Activated naive CD4-positive, alpha-beta T cell treated with anti-CD3 and anti-CD28 coated beads for 36 hours (primary cell): ENCODE data around the gene RERE. TPM values are rescaled to one million over a fixed set of nuclear protein-coding genes. Genes with fewer than 3 reads are reported as not detected.

Experiments used
- CTCF ChIA-PET: fragments of 350-600 bp; sonication (Branson Sonifier 250); formaldehyde crosslinking; loops from one replicate; lab custom pipeline; 2021; ENCODE audit warnings: antibody characterized with exemption; lab: Charles Lee
- DNase-seq: peaks from one replicate; pipeline ENCODE4 v3.0.0-alpha.2; 2020
- H3K27ac Mint-ChIP-seq: one replicate; pipeline ENCODE4 v1.8.0; 2021; ENCODE audit warnings: mild to moderate bottlenecking, mixed read lengths
- H3K27me3 Mint-ChIP-seq: one replicate; pipeline ENCODE4 v1.8.0; 2021; ENCODE audit warnings: low read depth, mixed read lengths
- H3K36me3 Mint-ChIP-seq: one replicate; pipeline ENCODE4 v1.8.0; 2021; ENCODE audit warnings: low read depth, mixed read lengths
- H3K4me1 Mint-ChIP-seq: one replicate; pipeline ENCODE4 v1.8.0; 2021; ENCODE audit warnings: low read depth, mixed read lengths
- H3K4me3 Mint-ChIP-seq: one replicate; pipeline ENCODE4 v1.8.0; 2021; ENCODE audit warnings: mild to moderate bottlenecking, moderate library complexity, mixed read lengths
- H3K9me3 Mint-ChIP-seq: one replicate; pipeline ENCODE4 v1.8.0; 2021; ENCODE audit warnings: mixed read lengths
- intact Hi-C: fragments of 100-400 bp; cut with micrococcal nuclease; formaldehyde crosslinking; loops from one replicate; pipeline ENCODE4 v1.15.1; 2023
- total RNA-seq, 2 experiments: library from RNA; stranded (reverse); gene quantifications; one replicate each; pipeline ENCODE4 v1.2.3, GENCODE V29; 2021

The RERE gene
- total RNA-seq, 2 experiments from 2014 or later: 46.4 to 47.6 TPM

DNA sequence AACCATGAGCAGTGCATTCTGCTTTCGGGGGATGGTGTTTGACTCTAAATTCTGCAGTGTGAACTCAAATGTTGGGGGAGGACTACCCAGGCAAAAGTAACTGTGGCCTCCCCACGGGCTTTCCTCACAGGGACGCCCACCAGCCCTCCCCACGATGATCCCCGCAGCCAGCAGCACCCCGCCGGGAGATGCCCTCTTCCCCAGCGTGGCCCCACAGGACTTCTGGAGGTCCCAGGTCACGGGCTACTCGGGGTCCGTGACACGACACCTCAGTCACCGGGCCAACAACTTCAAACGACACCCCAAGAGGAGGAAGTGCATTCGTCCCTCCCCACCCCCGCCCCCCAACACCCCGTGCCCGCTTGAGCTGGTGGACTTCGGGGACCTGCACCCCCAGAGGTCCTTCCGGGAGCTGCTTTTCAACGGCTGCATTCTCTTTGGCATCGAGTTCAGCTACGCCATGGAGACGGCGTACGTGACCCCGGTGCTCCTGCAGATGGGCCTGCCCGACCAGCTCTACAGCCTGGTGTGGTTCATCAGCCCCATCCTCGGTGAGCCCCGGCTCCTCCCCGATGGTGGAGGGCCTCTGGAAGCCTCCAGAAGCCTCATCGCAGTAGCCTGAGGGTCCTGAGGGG, 493.1 kb downstream of the RERE start:
- H3K9me3 Mint-ChIP-seq: no peaks in the 10 kb centered on the region
- no peak overlapping the region for H3K27ac Mint-ChIP-seq
- DNase-seq: no peak
- no peaks in the 10 kb centered on the region for H3K27me3 Mint-ChIP-seq
- no peaks in the 10 kb centered on the region for H3K4me1 Mint-ChIP-seq
- H3K4me3 Mint-ChIP-seq: no peak overlapping the region
- intact Hi-C loops: no loop called here
- H3K36me3 Mint-ChIP-seq: no peaks in the 10 kb centered on the region
- CTCF ChIA-PET: interaction anchor here (1.2 kb wide), 1 partner anchor 309 kb away, joined by 3 read pairs; no protein-coding TSS in a partner anchor

DNA sequence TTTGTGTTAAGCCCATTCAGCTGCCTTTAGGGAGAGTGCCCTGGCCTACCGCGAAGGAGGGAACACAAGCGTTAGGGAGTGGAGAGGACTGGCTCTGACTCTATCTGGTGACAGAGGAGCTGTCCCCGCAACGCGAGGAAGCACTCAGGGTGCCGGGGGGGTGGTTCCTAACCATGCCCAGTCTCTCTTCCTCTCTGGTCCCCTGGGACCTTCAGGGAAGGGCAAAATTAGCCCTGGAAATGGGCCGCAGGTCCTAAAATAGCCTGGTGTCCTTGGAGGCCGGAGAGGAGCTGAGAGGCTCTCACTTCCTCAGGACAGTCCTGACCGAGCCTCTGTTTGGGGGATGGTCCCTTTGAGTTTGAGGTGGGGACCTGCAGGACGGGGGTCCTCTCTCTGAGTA, 493.7 kb downstream of the RERE start:
- intact Hi-C loops: no loop called here
- Mint-ChIP-seq H3K27ac (no peak overlapping the region), H3K4me1 (peaks cover 2% of the 10 kb centered on the region), H3K36me3 (no peaks in the 10 kb centered on the region), H3K4me3 (no peak overlapping the region), H3K9me3 (no peaks in the 10 kb centered on the region), H3K27me3 (no peaks in the 10 kb centered on the region)
- CTCF ChIA-PET: no interaction called here
- DNase-seq: no peak

DNA sequence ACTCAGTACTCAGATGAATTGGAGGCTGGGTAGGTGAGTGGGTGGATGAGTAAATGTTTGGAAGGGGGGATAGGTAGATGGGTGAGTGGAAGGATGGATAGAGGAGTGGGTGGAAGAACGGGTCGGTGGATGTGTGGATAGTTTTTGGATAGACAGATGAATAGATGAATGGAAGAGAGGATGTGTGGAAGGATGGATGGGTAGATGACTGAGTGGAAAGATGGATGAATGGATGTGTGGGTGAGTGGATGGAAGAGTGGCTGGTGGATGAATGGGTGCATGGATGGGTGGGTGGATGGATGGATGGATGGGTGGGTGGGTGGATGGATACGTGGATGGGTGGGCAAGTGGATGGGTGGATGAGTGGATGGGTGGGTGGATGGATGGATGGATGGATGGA, 495.8 kb downstream of the RERE start:
- H3K27ac Mint-ChIP-seq: no peak overlapping the region
- H3K4me1 Mint-ChIP-seq: peaks cover 6% of the 10 kb centered on the region
- no peaks in the 10 kb centered on the region for H3K27me3 Mint-ChIP-seq
- H3K4me3 Mint-ChIP-seq: no peak overlapping the region
- CTCF ChIA-PET: no interaction called here
- no peak for DNase-seq
- no peaks in the 10 kb centered on the region for H3K9me3 Mint-ChIP-seq
- intact Hi-C loops: no loop called here
- no peaks in the 10 kb centered on the region for H3K36me3 Mint-ChIP-seq

DNA sequence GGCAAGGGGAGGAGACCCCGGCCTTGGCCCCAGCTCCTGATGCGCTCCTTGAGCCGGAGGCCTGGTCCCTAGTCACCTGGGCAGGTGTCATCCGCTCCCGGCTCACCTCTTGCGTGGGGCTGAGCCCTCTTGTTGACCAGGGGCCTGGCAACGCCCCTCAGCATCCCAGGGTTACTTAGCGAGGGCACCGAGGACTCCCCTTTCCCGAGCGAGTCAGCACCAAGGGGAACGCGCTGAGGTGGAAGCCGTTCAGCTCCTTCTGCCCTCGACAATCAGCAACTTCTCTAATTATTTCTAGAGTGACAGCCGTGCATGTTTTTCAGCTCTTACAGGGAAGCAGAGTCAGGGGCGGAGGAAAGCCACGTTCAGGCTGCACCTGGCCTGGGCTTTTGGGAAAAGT, 499.0 kb downstream of the RERE start:
- CTCF ChIA-PET: interaction anchor here (0.6 to 1.9 kb wide), 4 partner anchors 11 to 303 kb away, joined by 3 to 7 read pairs (median 4); no protein-coding TSS in a partner anchor
- no peak overlapping the region for H3K27ac Mint-ChIP-seq
- peak overlapping the region; percentile 61 for H3K4me3 Mint-ChIP-seq
- H3K4me1 Mint-ChIP-seq: peaks cover 9% of the 10 kb centered on the region
- intact Hi-C loops: loop anchor here (1.0 kb wide), 1 partner anchor 292 kb away; the partner anchor contains the start of gene ERRFI1
- H3K36me3 Mint-ChIP-seq: no peaks in the 10 kb centered on the region
- H3K9me3 Mint-ChIP-seq: no peaks in the 10 kb centered on the region
- H3K27me3 Mint-ChIP-seq: peaks cover 15% of the 10 kb centered on the region
- DNase-seq: peak; percentile 17

DNA sequence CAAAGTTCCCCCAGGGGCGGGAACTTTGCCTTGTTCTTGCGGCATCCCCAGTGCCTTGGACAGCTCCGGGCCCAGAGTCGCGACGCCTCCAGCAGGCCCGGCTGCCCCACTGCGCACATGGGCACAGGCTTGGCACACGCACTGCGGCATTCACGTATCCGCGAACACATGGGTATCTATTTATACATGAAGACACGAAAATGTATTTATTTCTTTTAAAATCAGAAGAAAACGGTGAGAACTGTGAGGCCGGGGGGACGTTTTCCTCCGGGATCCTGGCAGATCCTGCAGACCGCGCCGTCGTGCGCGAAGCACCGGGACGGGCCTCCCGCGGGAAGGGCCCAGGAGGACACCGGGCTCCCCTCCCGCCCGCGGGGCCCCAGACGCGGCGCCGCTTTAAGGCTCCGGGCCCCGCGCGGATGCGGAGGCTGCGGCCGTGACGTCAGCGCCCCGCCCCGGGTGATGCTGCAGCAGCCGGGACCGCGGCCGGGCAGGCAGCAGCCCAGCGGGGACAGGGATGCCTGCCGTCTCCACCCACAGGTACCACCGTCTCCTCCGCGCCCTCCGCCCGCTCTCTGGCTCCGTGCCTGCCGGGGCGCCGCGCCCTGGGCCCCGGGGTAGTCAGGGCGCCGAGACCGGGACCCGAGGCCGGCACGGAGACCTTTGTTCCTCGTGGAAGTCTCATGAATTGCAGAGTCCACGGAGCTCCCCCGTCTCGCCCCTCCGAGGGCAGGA, 499.6 kb downstream of the RERE start, which contains the start of gene SLC45A1:
Gene SLC45A1, plus strand, starts transcription at position 468 of the 735 bp plus-strand sequence. CDS start 6,216 bp downstream, outside the sequence.
- peak; percentile 80 for DNase-seq
- intact Hi-C loops: loop anchor here (1.0 kb wide), 1 partner anchor 292 kb away; the partner anchor contains the start of gene ERRFI1
- Mint-ChIP-seq H3K9me3 (no peaks in the 10 kb centered on the region), H3K27me3 (peaks cover 15% of the 10 kb centered on the region), H3K4me1 (peaks cover 9% of the 10 kb centered on the region), H3K4me3 (peak within 1 kb of the TSS; percentile 67), H3K36me3 (no peaks in the 10 kb centered on the region), H3K27ac (no peak within 1 kb of the TSS)
- CTCF ChIA-PET: interaction anchor here (1.8 to 5.5 kb wide), 3 partner anchors 32 to 303 kb away, joined by 4 to 54 read pairs (median 7); no protein-coding TSS in a partner anchor

DNA sequence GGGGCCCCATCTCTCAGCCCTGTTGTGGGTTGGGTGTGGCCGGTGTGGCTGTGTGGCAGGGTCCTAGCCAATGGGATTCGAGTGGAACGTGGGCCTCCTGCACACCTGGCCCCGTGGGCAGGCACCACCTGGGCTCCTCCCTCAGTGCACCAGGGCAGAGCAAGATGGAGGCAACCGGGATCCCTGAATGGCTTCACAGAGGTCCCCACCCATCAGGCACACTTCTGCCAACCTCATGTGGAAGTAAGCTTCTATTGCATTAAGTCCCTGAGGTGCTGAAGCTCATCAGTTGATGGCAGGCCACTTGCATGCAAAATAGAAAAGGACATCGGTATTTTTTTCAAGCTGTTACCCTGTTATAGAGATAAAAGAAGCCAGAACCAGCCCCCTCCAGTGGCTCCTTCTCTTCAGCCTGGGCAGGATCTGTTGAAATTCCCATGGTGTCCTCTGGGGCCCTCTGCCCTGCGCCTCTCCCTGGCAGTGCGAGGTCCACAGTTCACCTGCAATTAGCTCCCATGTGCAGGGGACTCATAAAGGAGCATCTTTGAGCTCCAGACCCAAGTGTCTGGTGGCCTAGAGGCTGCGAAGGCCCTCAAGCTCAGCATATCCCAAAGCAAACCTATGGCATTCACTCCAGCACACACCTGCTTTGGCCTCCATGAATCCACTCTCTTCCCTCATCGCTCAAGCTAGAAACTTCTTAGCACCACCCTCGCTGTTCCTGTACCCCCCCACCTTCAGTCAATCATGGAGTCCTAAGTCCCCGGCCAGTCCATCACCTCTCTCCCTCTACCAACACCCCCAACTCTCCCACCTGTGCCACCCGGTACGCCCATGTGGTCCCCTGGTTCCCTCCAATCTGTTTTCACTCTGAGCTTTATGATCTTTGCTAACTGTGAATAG, 501.6 kb downstream of the RERE start:
- H3K27me3 Mint-ChIP-seq: peaks cover 15% of the 10 kb centered on the region

DNA sequence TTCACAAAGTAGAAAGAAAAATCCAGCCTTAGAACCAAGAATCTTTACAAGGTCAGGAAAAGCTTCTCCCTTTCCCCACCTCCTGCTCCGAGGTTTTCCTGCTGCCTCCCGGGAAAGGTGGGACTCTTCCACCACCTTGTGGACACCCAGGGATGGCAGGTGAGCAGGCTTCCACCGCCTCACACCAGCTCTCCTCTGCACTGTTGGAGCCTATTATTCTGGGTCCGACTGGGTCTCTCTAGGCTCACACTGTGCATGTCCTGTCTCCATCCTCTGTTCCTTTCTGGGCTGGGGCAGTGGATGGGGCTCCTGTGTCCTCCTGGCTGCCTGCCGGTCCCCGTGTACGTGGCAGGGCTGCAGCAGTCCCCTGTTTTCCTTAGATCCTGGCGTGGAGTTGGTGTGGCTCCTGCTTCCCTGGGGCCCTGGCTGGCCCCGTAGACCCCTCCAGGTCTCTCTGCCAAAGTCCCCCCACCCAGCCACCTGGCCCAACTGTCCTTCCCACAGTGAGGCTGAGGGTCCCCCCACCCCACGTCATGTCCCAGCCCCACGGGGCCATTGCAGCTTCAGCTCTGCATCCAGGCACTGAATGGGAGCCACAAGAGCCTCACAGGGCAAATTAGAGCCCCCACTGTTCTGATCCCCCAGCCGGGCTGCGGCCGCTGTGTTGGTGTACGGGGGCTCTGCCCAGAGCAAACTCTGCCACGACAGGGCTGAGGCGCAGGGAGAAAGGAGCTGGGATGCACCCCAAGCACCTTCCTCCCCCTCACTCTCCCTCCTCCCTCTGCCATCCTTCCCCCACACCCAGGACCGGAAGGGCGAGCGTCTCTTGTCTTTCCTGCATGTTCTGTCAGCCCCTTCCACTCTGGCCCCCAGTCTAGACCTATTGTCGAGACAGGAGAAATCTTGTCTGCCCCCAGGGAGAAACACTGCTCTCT, 502.8 kb downstream of the RERE start:
- no peak overlapping the region for H3K4me3 Mint-ChIP-seq
- peaks cover 9% of the 10 kb centered on the region for H3K4me1 Mint-ChIP-seq
- CTCF ChIA-PET: interaction anchor here (0.8 to 5.5 kb wide), 10 partner anchors 32 to 332 kb away, joined by 3 to 54 read pairs (median 5); no protein-coding TSS in a partner anchor
- intact Hi-C loops: loop anchor here (1.0 kb wide), 2 partner anchors 283 to 299 kb away; no protein-coding TSS in a partner anchor
- H3K36me3 Mint-ChIP-seq: no peaks in the 10 kb centered on the region
- no peak overlapping the region for H3K27ac Mint-ChIP-seq
- peak; percentile 70 for DNase-seq
- H3K27me3 Mint-ChIP-seq: peaks cover 15% of the 10 kb centered on the region
- no peaks in the 10 kb centered on the region for H3K9me3 Mint-ChIP-seq

More for the DNA sequence above, 501.6 kb downstream of the RERE start:
- CTCF ChIA-PET: interaction anchor here (0.6 to 5.5 kb wide), 7 partner anchors 33 to 305 kb away, joined by 3 to 54 read pairs (median 11); no protein-coding TSS in a partner anchor
- Mint-ChIP-seq H3K4me3 (no peak overlapping the region), H3K9me3 (no peaks in the 10 kb centered on the region), H3K4me1 (peaks cover 9% of the 10 kb centered on the region), H3K36me3 (no peaks in the 10 kb centered on the region), H3K27ac (no peak overlapping the region)
- intact Hi-C loops: no loop called here
- no peak for DNase-seq

DNA sequence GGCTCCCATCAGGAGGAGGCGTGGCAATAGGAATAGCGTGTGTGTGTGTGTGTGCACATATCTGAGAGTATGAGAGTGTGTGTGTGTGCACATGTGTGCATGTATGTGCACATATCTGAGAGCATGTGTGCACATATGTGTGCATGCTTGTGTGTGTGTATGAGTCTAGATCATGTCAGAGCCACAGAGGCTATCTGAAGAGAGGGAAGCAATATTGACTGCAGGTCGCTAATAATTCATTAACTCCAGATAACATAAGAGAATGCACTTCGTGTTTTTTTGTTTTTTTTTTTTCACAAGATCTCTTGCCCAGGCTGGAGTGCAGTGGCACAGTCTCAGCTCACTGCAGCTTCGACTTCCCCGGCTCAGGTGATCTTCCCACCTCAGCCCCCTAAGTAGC, 504.2 kb downstream of the RERE start:
- no peak overlapping the region for H3K4me3 Mint-ChIP-seq
- peaks cover 5% of the 10 kb centered on the region for H3K4me1 Mint-ChIP-seq
- peaks cover 15% of the 10 kb centered on the region for H3K27me3 Mint-ChIP-seq
- DNase-seq: no peak
- intact Hi-C loops: no loop called here
- CTCF ChIA-PET: interaction anchor here (5.5 kb wide), 1 partner anchor 298 kb away, joined by 54 read pairs; no protein-coding TSS in a partner anchor
- H3K36me3 Mint-ChIP-seq: no peaks in the 10 kb centered on the region
- H3K9me3 Mint-ChIP-seq: no peaks in the 10 kb centered on the region
- no peak overlapping the region for H3K27ac Mint-ChIP-seq

DNA sequence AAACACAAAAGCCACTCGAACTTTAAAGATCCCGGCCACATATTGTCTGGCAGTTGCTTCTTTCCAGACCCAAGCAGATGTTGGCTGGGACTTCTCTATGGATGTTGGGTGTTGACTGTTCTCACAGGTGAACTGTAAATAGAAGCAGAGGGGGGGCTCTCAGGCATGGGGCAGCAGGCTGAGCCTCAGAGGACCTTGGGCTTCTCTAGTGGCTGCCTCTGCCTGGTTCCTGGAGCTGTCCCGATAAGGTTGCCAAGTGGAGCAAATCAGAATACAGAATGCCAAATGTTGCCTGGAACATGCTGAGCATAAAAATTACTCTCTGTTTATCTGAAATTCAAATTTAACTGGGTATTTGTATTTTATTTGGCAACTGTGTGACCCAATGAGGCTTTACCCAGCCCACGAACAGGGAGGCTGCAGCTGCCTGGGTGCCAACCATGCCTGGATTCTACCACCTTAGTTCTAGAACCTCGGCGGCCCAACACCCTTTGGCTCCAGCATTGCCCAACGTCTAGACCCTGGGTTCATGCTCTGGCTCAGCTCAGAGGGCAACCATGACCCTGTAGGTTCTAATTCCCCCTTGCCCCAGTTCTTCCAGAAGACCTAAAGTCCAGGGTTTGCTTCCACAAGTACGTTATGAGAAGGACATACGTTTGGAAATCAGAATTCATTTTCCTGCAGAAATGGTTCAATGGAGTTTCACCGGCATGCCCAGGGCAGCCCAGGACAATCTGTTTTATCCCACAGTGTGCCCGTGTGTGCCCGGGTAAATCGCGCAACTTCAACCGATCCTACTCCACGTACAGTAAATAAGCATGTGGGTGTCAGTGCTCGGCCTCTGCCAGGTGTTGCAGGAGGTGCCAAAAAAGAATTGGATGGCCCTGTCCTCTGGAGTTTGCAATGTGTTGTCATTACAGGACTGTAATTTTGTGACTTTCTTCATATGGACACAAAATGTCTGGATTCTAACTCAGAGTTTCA, 504.9 kb downstream of the RERE start:
- CTCF ChIA-PET: interaction anchor here (0.9 to 5.5 kb wide), 2 partner anchors 297 to 301 kb away, joined by 3 to 54 read pairs; no protein-coding TSS in a partner anchor
- H3K27me3 Mint-ChIP-seq: peaks cover 15% of the 10 kb centered on the region
- H3K36me3 Mint-ChIP-seq: no peaks in the 10 kb centered on the region
- no peak overlapping the region for H3K4me3 Mint-ChIP-seq
- H3K9me3 Mint-ChIP-seq: no peaks in the 10 kb centered on the region
- intact Hi-C loops: no loop called here
- no peak overlapping the region for H3K27ac Mint-ChIP-seq
- no peak for DNase-seq
- H3K4me1 Mint-ChIP-seq: peaks cover 4% of the 10 kb centered on the region

DNA sequence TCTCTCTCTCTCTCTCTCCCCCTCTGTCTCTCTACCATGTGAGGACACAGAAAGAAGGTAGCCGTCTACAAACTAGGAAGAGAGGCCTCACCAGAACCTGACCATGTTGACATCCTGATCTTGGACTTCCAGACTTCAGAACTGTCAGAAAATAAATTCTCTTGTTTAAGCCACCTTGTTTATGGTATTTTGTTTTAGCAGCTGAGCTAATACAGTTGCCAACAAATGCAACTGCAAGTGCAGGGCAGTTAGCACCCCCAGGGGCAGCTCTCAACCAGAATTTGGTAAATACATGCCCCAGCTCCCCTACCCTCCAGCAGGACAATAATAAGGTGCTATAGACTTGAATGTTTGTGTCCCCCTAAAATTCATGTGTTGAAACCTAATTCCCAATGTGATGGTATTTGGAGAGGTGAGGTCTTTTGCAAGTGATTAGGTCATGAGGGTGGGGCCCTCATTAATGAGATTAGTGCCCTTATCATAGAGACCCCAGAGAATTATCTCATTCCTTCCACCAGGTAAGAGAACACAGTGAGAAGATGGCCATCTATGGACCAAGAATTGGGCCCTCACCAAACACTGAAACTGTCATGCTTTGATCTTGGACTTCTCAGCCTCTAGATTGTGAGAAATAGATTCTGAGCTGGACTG, 506.2 kb downstream of the RERE start:
- CTCF ChIA-PET: interaction anchor here (0.6 to 0.9 kb wide), 4 partner anchors 8 to 336 kb away, joined by 3 read pairs; no protein-coding TSS in a partner anchor
- DNase-seq: no peak
- Mint-ChIP-seq H3K4me3 (no peak overlapping the region), H3K27ac (no peak overlapping the region), H3K27me3 (peaks cover 15% of the 10 kb centered on the region), H3K9me3 (no peaks in the 10 kb centered on the region), H3K36me3 (no peaks in the 10 kb centered on the region), H3K4me1 (peaks cover 4% of the 10 kb centered on the region)
- intact Hi-C loops: no loop called here
